KOPT-K1 (cell line): ENCODE results near the gene LORICRIN.

Experiments
- H3K27ac ChIP-seq: fragments of 200-600 bp; sonication (generic); 2 replicates; pipeline ENCODE4 v1.5.1; 2016; ENCODE audit warnings: antibody characterized with exemption, mild to moderate bottlenecking, low read depth, low read length; ENCODE audit not compliant: poor library complexity, severe bottlenecking
- H3K36me3 ChIP-seq: fragments of 200-600 bp; sonication (generic); 2 replicates; pipeline ENCODE4 v1.5.1; 2017; ENCODE audit warnings: antibody characterized with exemption, mild to moderate bottlenecking, low read length, moderate library complexity; ENCODE audit not compliant: insufficient read depth
- H3K9me3 ChIP-seq: fragments of 200-600 bp; sonication (generic); 2 replicates; pipeline ENCODE4 v1.5.1; 2017; ENCODE audit warnings: antibody characterized with exemption, low read length, mild to moderate bottlenecking; ENCODE audit not compliant: insufficient read depth, poor library complexity, severe bottlenecking

The LORICRIN gene

GRCh38 chr1:153262070-153262366 lies 2.5 kb downstream of the LORICRIN start:
- H3K27ac ChIP-seq, result no peak overlapping the region

DNA sequence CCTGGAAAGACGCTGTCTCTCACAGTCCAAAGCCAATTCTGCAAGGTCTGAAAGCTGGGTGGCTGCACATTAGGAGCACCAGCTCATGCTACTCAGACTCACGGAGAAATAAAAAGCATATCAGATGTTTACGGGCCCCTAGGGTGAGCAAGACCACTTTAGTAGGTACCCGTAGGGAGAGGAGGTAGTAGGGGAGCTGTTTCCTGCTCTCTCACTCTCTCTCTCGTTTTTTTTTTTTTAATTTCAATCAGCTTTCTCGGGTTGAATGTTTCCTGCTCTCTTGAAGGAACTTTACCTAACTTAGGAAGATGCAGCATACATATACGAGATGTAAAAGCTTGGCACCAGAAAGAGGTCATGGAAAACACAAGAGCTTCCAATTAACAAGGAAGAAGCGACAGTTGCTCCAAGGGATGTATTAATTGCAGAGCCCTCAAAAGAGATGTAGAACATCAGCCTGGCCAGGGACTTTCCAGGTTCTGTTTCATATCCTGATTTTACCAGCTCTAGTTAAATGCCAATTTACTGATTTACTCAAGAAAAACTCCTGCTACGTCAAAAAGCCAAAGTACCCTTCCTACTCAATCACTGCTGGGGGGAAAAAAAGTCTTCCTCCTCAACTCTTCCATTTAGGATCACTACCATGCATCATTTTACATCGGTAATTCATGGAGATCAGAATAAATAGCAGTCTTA lies 3.1 kb downstream of the LORICRIN start:
- H3K27ac ChIP-seq, result no peak overlapping the region
- no peaks in the 10 kb centered on the region for H3K9me3 ChIP-seq
- no peaks in the 10 kb centered on the region for H3K36me3 ChIP-seq

More at GRCh38 chr1:153262070-153262366, 2.5 kb downstream of the LORICRIN start:
- Histone ChIP-seq H3K36me3 (no peaks in the 10 kb centered on the region), H3K9me3 (no peaks in the 10 kb centered on the region)

DNA sequence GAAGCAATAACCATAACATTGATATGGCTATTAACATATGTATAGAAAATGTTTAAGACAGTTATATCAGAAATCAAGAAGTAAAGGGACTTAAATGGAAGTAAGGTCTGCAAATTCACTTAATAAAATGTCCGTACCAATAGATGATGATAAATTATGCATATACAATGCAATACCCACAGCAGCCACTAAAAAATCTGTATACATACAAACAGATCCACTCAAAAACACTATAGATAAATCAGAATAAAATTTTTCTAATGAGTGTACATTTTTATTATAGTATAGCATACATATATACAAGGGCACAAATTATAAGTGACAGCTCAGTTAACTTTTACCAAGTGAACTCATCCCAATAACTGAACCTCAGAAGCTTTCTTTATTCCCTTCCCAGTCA lies 6.0 kb downstream of the LORICRIN start:
- no peaks in the 10 kb centered on the region for H3K9me3 ChIP-seq
- H3K27ac ChIP-seq, result no peak overlapping the region
- no peaks in the 10 kb centered on the region for H3K36me3 ChIP-seq

DNA sequence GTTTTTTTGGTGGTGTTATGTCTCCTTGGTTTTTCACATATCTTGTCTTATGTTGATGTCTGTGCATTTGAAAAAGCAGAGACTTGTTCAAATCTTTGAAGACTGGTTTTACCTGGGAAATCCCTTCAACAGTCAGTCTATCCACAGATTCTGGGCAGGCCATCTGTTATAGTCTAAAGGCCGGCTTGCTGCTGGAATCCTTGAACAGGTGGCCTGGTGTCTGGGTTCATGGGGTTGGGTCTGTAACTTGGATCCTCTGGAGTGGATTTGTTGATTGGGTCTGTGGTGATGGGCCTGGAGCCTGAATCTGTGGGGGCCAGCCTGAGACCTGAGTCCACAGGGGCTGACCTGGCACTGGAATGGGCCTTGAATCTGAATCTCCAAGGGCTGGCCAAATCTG lies 12.2 kb downstream of the LORICRIN start:
- no peaks in the 10 kb centered on the region for H3K36me3 ChIP-seq
- H3K27ac ChIP-seq, result no peak overlapping the region
- no peaks in the 10 kb centered on the region for H3K9me3 ChIP-seq

DNA sequence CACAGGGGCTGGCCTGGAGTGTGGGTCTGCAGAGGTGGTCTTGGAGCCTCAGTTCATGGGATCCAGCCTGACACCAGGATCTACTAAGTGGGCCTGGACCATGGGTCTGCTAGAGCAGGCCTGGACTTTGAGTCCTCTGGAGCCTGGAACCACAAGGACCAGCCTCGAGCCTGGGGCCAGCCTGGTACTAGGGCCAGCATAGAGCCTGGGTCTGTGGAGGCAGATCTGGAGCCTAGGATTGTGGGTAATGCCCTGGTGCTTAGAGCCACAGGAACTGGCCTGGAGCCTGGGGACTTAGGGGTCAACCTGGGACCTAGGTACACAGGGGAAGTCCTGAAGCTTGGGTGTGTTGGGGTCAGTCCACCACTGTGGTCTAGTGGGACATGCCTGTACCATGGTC lies 12.7 kb downstream of the LORICRIN start:
- Histone ChIP-seq H3K36me3 (no peaks in the 10 kb centered on the region), H3K9me3 (no peaks in the 10 kb centered on the region), H3K27ac (no peak overlapping the region)

DNA sequence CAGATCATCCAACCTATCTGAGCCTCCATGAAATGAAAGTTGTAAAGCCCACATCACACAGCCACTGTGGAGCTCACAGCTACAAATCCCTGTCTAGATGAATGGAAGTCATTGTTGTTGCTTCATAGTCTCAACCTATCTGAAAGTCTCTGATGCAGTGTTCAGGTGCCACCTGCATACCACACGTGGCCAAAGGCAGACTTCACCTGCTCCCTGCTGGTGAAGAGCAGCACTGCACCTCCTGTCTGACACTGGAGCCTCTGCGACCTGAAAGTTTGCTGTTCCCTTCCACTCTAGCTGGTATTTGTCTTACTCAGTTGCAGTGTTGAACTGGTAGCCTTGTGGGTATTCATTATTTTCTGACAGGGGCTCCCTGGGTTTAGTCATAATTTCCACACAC lies 18.4 kb downstream of the LORICRIN start:
- Histone ChIP-seq H3K9me3 (no peaks in the 10 kb centered on the region), H3K36me3 (no peaks in the 10 kb centered on the region)

GRCh38 chr1:153288634-153289275 lies 29.3 kb downstream of the LORICRIN start:
- no peak overlapping the region for H3K27ac ChIP-seq
- H3K9me3 ChIP-seq, result no peaks in the 10 kb centered on the region

More for the DNA sequence above, 18.4 kb downstream of the LORICRIN start:
- H3K27ac ChIP-seq, result no peak overlapping the region

GRCh38 chr1:153291514-153291913 lies 32.0 kb downstream of the LORICRIN start:
- no peak overlapping the region for H3K27ac ChIP-seq
- H3K36me3 ChIP-seq, result no peaks in the 10 kb centered on the region
- no peaks in the 10 kb centered on the region for H3K9me3 ChIP-seq

More at GRCh38 chr1:153288634-153289275, 29.3 kb downstream of the LORICRIN start:
- H3K36me3 ChIP-seq, result no peaks in the 10 kb centered on the region

GRCh38 chr1:153292185-153292584 lies 32.7 kb downstream of the LORICRIN start:
- peak overlapping the region; percentile 51 for H3K27ac ChIP-seq
- H3K9me3 ChIP-seq, result no peaks in the 10 kb centered on the region

GRCh38 chr1:153292740-153293479 lies 33.4 kb downstream of the LORICRIN start:
- H3K27ac ChIP-seq, result peak overlapping the region; percentile 51
- no peaks in the 10 kb centered on the region for H3K9me3 ChIP-seq

More at GRCh38 chr1:153292185-153292584, 32.7 kb downstream of the LORICRIN start:
- H3K36me3 ChIP-seq, result no peaks in the 10 kb centered on the region

GRCh38 chr1:153293480-153293775 lies 33.9 kb downstream of the LORICRIN start:
- Histone ChIP-seq H3K36me3 (no peaks in the 10 kb centered on the region), H3K9me3 (no peaks in the 10 kb centered on the region), H3K27ac (peak overlapping the region; percentile 51)

More at GRCh38 chr1:153292740-153293479, 33.4 kb downstream of the LORICRIN start:
- H3K36me3 ChIP-seq, result no peaks in the 10 kb centered on the region

- Histone ChIP-seq H3K36me3 (no peaks in the 10 kb centered on the region), H3K9me3 (no peaks in the 10 kb centered on the region), H3K27ac (peak overlapping the region; percentile 51)
These were observed 34.4 kb downstream of the LORICRIN start for GRCh38 chr1:153293851-153294250.

DNA sequence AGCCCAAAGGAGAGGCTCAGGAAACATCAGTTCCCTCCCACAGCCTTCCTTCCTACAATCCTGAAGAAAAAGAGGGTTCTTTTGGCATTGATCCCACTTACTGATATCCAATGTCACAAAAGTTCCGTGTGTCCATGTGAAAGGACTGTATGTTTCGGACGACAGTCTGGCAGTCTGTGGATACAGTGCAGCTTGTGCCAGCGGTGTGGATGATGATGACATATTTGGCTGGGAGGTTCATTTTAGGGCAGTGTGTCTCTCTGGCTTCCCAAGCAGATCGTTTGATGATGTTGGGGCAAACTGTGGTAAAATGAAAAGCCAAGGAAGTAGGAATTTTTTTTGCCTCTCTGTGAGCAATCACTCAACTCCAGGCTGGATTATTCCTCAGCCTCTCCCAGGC lies 42.8 kb downstream of the LORICRIN start:
- H3K27ac ChIP-seq, result no peak overlapping the region
- no peaks in the 10 kb centered on the region for H3K36me3 ChIP-seq
- H3K9me3 ChIP-seq, result no peaks in the 10 kb centered on the region

DNA sequence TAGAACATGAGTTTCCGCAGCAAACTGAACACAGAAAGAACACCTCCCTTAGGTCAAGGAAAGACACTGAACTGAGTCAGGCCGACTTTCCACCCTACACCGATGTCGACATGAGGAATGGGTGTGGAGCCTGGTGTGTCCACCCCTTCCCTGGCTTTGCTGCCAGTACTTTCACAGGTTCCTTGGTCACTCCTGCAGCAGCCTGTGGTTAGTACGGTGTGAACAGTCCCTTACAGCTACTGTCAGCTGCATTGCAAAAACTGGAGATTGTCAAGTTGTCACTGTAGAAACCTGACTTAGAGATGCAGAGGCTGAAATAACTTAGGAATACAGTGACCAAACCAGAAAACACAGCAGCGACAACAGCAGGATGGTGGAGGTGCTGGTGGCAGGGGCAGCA lies 46.2 kb downstream of the LORICRIN start:
- H3K36me3 ChIP-seq, result no peaks in the 10 kb centered on the region
- H3K9me3 ChIP-seq, result no peaks in the 10 kb centered on the region
- no peak overlapping the region for H3K27ac ChIP-seq

DNA sequence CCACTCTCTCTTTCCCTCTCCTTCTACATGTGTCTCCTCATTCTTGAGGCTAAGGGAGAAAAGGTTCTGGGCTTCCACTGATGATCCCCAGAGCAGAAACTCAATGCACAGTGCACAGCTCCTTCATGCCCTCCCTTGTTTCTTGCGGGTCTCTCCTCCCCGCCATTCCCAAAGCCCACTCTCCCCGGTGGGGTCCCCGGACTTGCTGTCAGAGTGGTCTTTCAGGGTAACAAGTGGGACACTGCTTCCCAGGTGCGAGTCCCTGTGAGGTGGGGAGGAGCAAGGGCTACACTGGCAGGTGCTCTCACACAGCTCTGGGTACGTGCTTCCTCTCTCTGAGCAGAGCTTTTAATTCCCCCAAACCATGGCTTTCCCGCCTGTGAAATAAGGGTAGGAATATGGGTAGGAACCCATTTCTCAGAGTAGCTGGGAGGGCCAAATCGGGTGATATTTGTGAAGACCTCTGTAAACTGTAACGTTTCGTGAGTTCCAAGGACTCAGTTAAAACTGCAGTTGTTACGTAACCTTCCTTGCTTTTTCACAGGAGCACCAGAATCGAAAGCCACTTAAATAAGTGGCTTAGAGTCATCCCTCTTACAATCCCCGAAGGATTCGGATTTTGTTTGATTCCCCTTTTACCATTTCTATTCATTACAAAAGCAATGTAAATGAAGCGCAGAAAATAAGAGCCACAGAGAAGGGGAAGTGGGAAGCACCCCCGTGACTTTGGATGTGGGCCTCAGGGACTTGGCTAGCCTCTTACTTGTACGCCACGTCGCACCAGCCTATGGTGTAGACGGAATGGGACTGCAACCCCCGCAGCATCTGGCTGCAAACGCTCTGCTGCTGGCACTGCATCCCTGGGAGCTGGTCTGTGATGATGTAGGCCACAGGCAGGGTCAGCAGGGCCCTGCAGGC lies 47.1 kb downstream of the LORICRIN start:
- Histone ChIP-seq H3K36me3 (no peaks in the 10 kb centered on the region), H3K9me3 (no peaks in the 10 kb centered on the region)

More for the DNA sequence above, 47.1 kb downstream of the LORICRIN start:
- H3K27ac ChIP-seq, result no peak overlapping the region
